AG10803 (cell line): ENCODE results near the gene RNU4-1.
"Not testable (repeated sequence)": the region's sequence is repeated elsewhere in the genome, so short reads cannot be mapped to it uniquely, and the experiment has no call there.

Experiments used
- DNase-seq: peaks from one replicate; pipeline ENCODE4 v3.0.0; 2010; ENCODE audit warnings: low read depth
- H3K4me3 ChIP-seq: 2 replicates; pipeline ENCODE4 v1.5.1; 2011; ENCODE audit warnings: mild to moderate bottlenecking, low read length, control low read depth
- CTCF ChIP-seq: conservative IDR thresholded peaks from 2 replicates; pipeline ENCODE4 v1.5.1; 2011; ENCODE audit warnings: mild to moderate bottlenecking, low read length, control low read depth, inconsistent platforms

RNU4-1 gene

GRCh38 chr12:120257041-120257821 is 35.8 kb downstream of the RNU4-1 start:
- peak; percentile 97 for DNase-seq
- peak overlapping the region; percentile 26 for H3K4me3 ChIP-seq
- no peak for TF ChIP-seq CTCF

- no peak for DNase-seq
- no peak for TF ChIP-seq CTCF
Measured at GRCh38 chr12:120254809-120255208, 38.2 kb downstream of the RNU4-1 start.

GRCh38 chr12:120253313-120253712 is 39.7 kb downstream of the RNU4-1 start:
- not testable (repeated sequence) for DNase-seq, H3K4me3 ChIP-seq

More at GRCh38 chr12:120254809-120255208, 38.2 kb downstream of the RNU4-1 start:
- no peak overlapping the region for H3K4me3 ChIP-seq

GRCh38 chr12:120252071-120252906 is 40.7 kb downstream of the RNU4-1 start:
- no peak overlapping the region for H3K4me3 ChIP-seq
- no peak for DNase-seq
- TF ChIP-seq CTCF, result no peak

- not testable (repeated sequence) for DNase-seq, H3K4me3 ChIP-seq
Measured at GRCh38 chr12:120251364-120252070, 41.5 kb downstream of the RNU4-1 start.

GRCh38 chr12:120249875-120250795 is 42.9 kb downstream of the RNU4-1 start:
- DNase-seq, result no peak
- no peak for TF ChIP-seq CTCF
- no peak overlapping the region for H3K4me3 ChIP-seq

GRCh38 chr12:120249266-120249874 is 43.7 kb downstream of the RNU4-1 start:
- H3K4me3 ChIP-seq, result no peak overlapping the region
- no peak for DNase-seq
- no peak for TF ChIP-seq CTCF
